GM18499 (cell line): ENCODE results near the gene ADIG.
"Not testable (repeated sequence)": the region's sequence is repeated elsewhere in the genome, so short reads cannot be mapped to it uniquely, and the experiment has no call there.

Source experiments
- ATAC-seq: cut with Tn5 transposase; IDR thresholded peaks from one replicate; pipeline ENCODE4 v1.9.1; 2021; ENCODE audit warnings: moderate number of reproducible peaks; ENCODE audit not compliant: insufficient read depth, unreplicated experiment

Gene ADIG

GRCh38 chr20:38569747-38570525 lies 11.1 kb upstream of the ADIG start:
- ATAC-seq: no peak

- ATAC-seq: no peak
Measured at GRCh38 chr20:38573413-38573812, 7.6 kb upstream of the ADIG start.

- ATAC-seq: no peak
Measured at GRCh38 chr20:38579219-38579910, 1.6 kb upstream of the ADIG start.

- no peak for ATAC-seq
Measured at GRCh38 chr20:38579921-38580320, 1.1 kb upstream of the ADIG start.

GRCh38 chr20:38581830-38582358 lies 897 bp downstream of the ADIG start:
- ATAC-seq: no peak

- no peak for ATAC-seq
Measured at GRCh38 chr20:38583306-38583705, 2.3 kb downstream of the ADIG start.

GRCh38 chr20:38584099-38584763 lies 3.2 kb downstream of the ADIG start:
- ATAC-seq: no peak

- no peak for ATAC-seq
Measured at GRCh38 chr20:38585404-38586180, 4.6 kb downstream of the ADIG start.

- no peak for ATAC-seq
Measured at GRCh38 chr20:38586181-38586525, 5.2 kb downstream of the ADIG start.

- ATAC-seq: no peak
Measured at GRCh38 chr20:38588303-38588702, 7.3 kb downstream of the ADIG start.

- ATAC-seq: no peak
Measured at GRCh38 chr20:38589351-38589750, 8.4 kb downstream of the ADIG start.

GRCh38 chr20:38589967-38590675 lies 9.1 kb downstream of the ADIG start:
- ATAC-seq: no peak

GRCh38 chr20:38590676-38591473 lies 9.9 kb downstream of the ADIG start:
- ATAC-seq: no peak

GRCh38 chr20:38591474-38592410 lies 10.7 kb downstream of the ADIG start:
- no peak for ATAC-seq

- not testable (repeated sequence) for ATAC-seq
Measured at GRCh38 chr20:38592411-38592790, 11.4 kb downstream of the ADIG start.

- ATAC-seq: not testable (repeated sequence)
Measured at GRCh38 chr20:38594281-38594680, 13.3 kb downstream of the ADIG start.

- not testable (repeated sequence) for ATAC-seq
Measured at GRCh38 chr20:38595886-38596285, 14.9 kb downstream of the ADIG start.

- ATAC-seq: no peak
Measured at GRCh38 chr20:38599410-38599882, 18.4 kb downstream of the ADIG start.
